Endothelial cell of umbilical vein (primary cell): ENCODE data around the gene DIP2C. TPM values are rescaled to one million over a fixed set of nuclear protein-coding genes. Genes with fewer than 3 reads are reported as not detected.
A peak's percentile ranks its signal among the peaks of the same experiment; 100 is the strongest.

Source experiments
- BruUV-seq: library from RNA; stranded (reverse); fragments of 400-500 nt; replicated peaks from 2 replicates; lab custom pipeline; 2021; lab: Mats Ljungman, UMichigan
- CTCF ChIA-PET: fragments of 300-600, 350-600 bp; sonication (Branson Sonifier 250); formaldehyde crosslinking; loops from one replicate; lab custom pipeline; 2021; ENCODE audit warnings: antibody characterized with exemption, inconsistent platforms; lab: Charles Lee
- POLR2A ChIA-PET: fragments of 300-600, 350-600 bp; sonication (Branson Sonifier 250); formaldehyde crosslinking; loops from one replicate; lab custom pipeline; 2021; ENCODE audit warnings: antibody characterized with exemption, inconsistent platforms; lab: Charles Lee
- DNase-seq: peaks from one replicate; pipeline ENCODE4 v3.0.0-alpha.2; 2011; ENCODE audit warnings: low read depth, low spot score
- FAIRE-seq: peaks from 2 replicates; lab custom pipeline; 2011; peaks lifted over from hg19 to GRCh38; lab: Jason Lieb, UNC
- H2AFZ ChIP-seq: 2 replicates; pipeline ENCODE4 v1.6.0; 2012; ENCODE audit warnings: low read depth, low read length, control low read depth, inconsistent platforms
- H3K27ac ChIP-seq: 2 replicates; pipeline ENCODE4 v1.5.1; 2011; ENCODE audit warnings: low read depth, mild to moderate bottlenecking, control low read depth, low read length, moderate library complexity; ENCODE audit not compliant: insufficient read depth
- H3K27me3 ChIP-seq, 2 experiments: 2 replicates each; pipeline versions ENCODE4 v1.6.0 to v1.6.1; 2011; ENCODE audit warnings: low read length in 2 of 2, mixed read lengths in 1 of 2; ENCODE audit not compliant: control insufficient read depth in 2 of 2, insufficient read depth in 2 of 2
- H3K36me3 ChIP-seq, 2 experiments: 2 replicates in 1 of 2; 3 replicates in 1 of 2; pipeline ENCODE4 v1.5.1; 2011; ENCODE audit warnings: low read length in 2 of 2, mild to moderate bottlenecking in 1 of 2, moderate library complexity in 1 of 2; ENCODE audit not compliant: control insufficient read depth in 2 of 2, insufficient read depth in 2 of 2; ENCODE audit errors: extremely low read depth in 1 of 2
- H3K4me1 ChIP-seq: 3 replicates; pipeline ENCODE4 v1.5.1; 2011; ENCODE audit warnings: mild to moderate bottlenecking, low read length; ENCODE audit not compliant: control insufficient read depth, insufficient read depth; ENCODE audit errors: extremely low read depth
- H3K4me2 ChIP-seq: 2 replicates; pipeline ENCODE4 v1.6.1; 2011; ENCODE audit warnings: low read length, control low read depth, mixed read lengths; ENCODE audit not compliant: insufficient read depth
- H3K4me3 ChIP-seq, 3 experiments: fragments of 200-600 bp in 1 of 3; sonication (generic), shearing (Covaris generic) in 1 of 3; replicated peaks in 1 of 3; 2 replicates each; pipeline ENCODE4 v1.5.1; 2011 to 2016; ENCODE audit warnings: control low read depth in 3 of 3, low read length in 3 of 3, mild to moderate bottlenecking in 2 of 3, inconsistent platforms in 1 of 3, low read depth in 1 of 3, moderate library complexity in 1 of 3; ENCODE audit not compliant: insufficient read depth in 1 of 3
- H3K79me2 ChIP-seq: 2 replicates; pipeline ENCODE4 v1.6.0; 2012; ENCODE audit warnings: low read length, inconsistent platforms; ENCODE audit not compliant: control insufficient read depth, insufficient read depth
- H3K9ac ChIP-seq: replicated peaks from 2 replicates; pipeline ENCODE3; 2011; ENCODE audit warnings: low read length, control low read depth; ENCODE audit not compliant: insufficient read depth; ENCODE audit errors: extremely low read depth
- H3K9me1 ChIP-seq: replicated peaks from 3 replicates; pipeline ENCODE4 v1.6.0; 2011; ENCODE audit warnings: mild to moderate bottlenecking, low read length; ENCODE audit not compliant: control insufficient read depth, insufficient read depth; ENCODE audit errors: extremely low read depth
- H3K9me3 ChIP-seq: replicated peaks from 2 replicates; pipeline ENCODE4 v1.5.1; 2012; ENCODE audit warnings: low read length, inconsistent platforms; ENCODE audit not compliant: control insufficient read depth, insufficient read depth
- H4K20me1 ChIP-seq: replicated peaks from 2 replicates; pipeline ENCODE3; 2011; ENCODE audit warnings: mild to moderate bottlenecking, low read length; ENCODE audit not compliant: control insufficient read depth, insufficient read depth; ENCODE audit errors: extremely low read depth
- CTCF ChIP-seq, 2 donors: IDR thresholded peaks; 1 replicate in 1 of 2; 2 replicates in 1 of 2; pipeline ENCODE4 v1.5.1; 2011; ENCODE audit warnings: low read length in 2 of 2, mild to moderate bottlenecking in 2 of 2, moderate library complexity in 2 of 2, control low read depth in 1 of 2, inconsistent platforms in 1 of 2, low read depth in 1 of 2; ENCODE audit not compliant: insufficient read depth in 1 of 2; ENCODE audit errors: extremely low read depth in 1 of 2
- EZH2 ChIP-seq: IDR thresholded peaks from 2 replicates; pipeline ENCODE4 v1.6.1; 2012; ENCODE audit warnings: borderline replicate concordance, low read depth, mild to moderate bottlenecking, moderate library complexity, low read length, inconsistent platforms; ENCODE audit not compliant: severe bottlenecking
- FOS ChIP-seq: IDR thresholded peaks from 2 replicates; pipeline ENCODE4 v1.6.1; 2011; ENCODE audit warnings: mild to moderate bottlenecking, low read length, moderate library complexity, borderline replicate concordance; ENCODE audit not compliant: insufficient read depth
- GATA2 ChIP-seq: IDR thresholded peaks from 2 replicates; pipeline ENCODE4 v1.7.0; 2011; ENCODE audit warnings: low read depth, mild to moderate bottlenecking, moderate library complexity, mixed read lengths, low read length; ENCODE audit not compliant: insufficient read length, insufficient read depth
- JUN ChIP-seq: IDR thresholded peaks from 2 replicates; pipeline ENCODE4 v1.6.1; 2011; ENCODE audit warnings: borderline replicate concordance, low read depth; ENCODE audit not compliant: insufficient read length, insufficient read depth
- MAX ChIP-seq: IDR thresholded peaks from 2 replicates; pipeline ENCODE4 v1.6.1; 2011; ENCODE audit not compliant: insufficient read depth, insufficient read length
- MYC ChIP-seq: IDR thresholded peaks from one replicate; pipeline ENCODE4 v1.6.1; 2011; ENCODE audit warnings: mild to moderate bottlenecking, low read depth, low read length
- POLR2A ChIP-seq: IDR thresholded peaks from 2 replicates; pipeline ENCODE4 v1.6.1; 2012; ENCODE audit warnings: low read depth, mild to moderate bottlenecking, control low read depth, low read length
- POLR2AphosphoS5 ChIP-seq: IDR thresholded peaks from 2 replicates; pipeline ENCODE4 v1.6.1; 2012; ENCODE audit warnings: low read depth, mild to moderate bottlenecking, control low read depth, low read length, moderate library complexity; ENCODE audit not compliant: insufficient read depth
- dilution Hi-C: fragments of 300-500 bp; cut with MboI; formaldehyde crosslinking; loops from one replicate; pipeline ENCODE4 v1.15.0; 2019; ENCODE audit warnings: low sequenced_read_pairs; ENCODE audit not compliant: extremely low pct_ligation_motif_present
- intact Hi-C: fragments of 100-400 bp; cut with micrococcal nuclease; formaldehyde crosslinking; loops from one replicate; pipeline ENCODE4 v1.10.0; 2022
- polyA plus RNA-seq, 4 experiments: library from polyadenylated mRNA; depleted of rRNA in 3 of 4; stranded (reverse) in 3 of 4; unstranded in 1 of 4; fragments of >200 nt; gene quantifications; 2 replicates each; pipeline versions ENCODE4 v1.2.1 to v1.2.3, GENCODE V29; 2011 to 2012; ENCODE audit warnings: missing spikeins in 1 of 4
- total RNA-seq: library from RNA; stranded (reverse); gene quantifications from 2 replicates; pipeline ENCODE4 v1.2.3, GENCODE V29; 2021

The DIP2C gene
- total and polyA plus RNA-seq, 2 donors (not counting 3 experiments of a cell fraction or from before 2014, with no cell fraction given) = 3.6 to 10.7 TPM

DNA sequence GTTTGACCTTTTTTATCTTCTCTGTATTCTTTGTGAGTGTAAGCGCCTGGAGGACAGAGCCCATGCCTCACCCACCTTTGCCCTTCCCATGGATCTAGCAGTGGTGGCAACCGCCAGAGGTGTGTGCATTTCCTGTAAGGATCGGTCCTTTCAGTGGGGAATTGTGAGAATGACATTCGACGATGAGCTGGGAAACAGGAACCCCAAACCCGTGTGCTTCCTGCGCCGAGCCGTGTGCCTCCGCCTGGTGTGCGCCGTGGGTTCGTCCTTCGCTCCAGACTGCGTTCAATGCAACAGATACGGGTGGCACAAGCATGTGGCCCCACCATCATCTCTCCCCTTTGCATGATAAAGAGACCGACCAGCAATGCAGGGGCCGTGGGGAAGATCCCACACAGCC is 1.7 kb upstream of the DIP2C start:
- FAIRE-seq (no peak), DNase-seq (no peak)
- no peaks in the 10 kb centered on the region for H3K9me1 ChIP-seq
- intact Hi-C loops = no loop called here
- H3K9me3 ChIP-seq = no peaks in the 10 kb centered on the region
- peaks cover 8% of the 10 kb centered on the region for H3K4me1 ChIP-seq
- dilution Hi-C loops = no loop called here
- H3K27ac ChIP-seq = no peak overlapping the region
- H3K27me3 ChIP-seq = peaks cover 2 to 3% of the 10 kb centered on the region in 2 experiments
- TF ChIP-seq CTCF (IDR thresholded peaks at IDR 0.05; ENCODE audit: extremely low read depth in 1 of 2, insufficient read depth in 1 of 2, low read depth in 1 of 2, low read length in 2 of 2) (no peak), EZH2 (no peak), JUN (no peak)
- H3K4me2 ChIP-seq = no peak overlapping the region
- ChIA-PET CTCF (no interaction called here), POLR2A (no interaction called here)
- BruUV-seq = no TSS peak
- no peak overlapping the region for H3K4me3 ChIP-seq
- H3K36me3 ChIP-seq = no peaks in the 10 kb centered on the region
- H4K20me1 ChIP-seq = no peaks in the 10 kb centered on the region
- no peaks in the 10 kb centered on the region for H3K79me2 ChIP-seq
- no peak overlapping the region for H3K9ac ChIP-seq
- H2AFZ ChIP-seq = no peak overlapping the region

DNA sequence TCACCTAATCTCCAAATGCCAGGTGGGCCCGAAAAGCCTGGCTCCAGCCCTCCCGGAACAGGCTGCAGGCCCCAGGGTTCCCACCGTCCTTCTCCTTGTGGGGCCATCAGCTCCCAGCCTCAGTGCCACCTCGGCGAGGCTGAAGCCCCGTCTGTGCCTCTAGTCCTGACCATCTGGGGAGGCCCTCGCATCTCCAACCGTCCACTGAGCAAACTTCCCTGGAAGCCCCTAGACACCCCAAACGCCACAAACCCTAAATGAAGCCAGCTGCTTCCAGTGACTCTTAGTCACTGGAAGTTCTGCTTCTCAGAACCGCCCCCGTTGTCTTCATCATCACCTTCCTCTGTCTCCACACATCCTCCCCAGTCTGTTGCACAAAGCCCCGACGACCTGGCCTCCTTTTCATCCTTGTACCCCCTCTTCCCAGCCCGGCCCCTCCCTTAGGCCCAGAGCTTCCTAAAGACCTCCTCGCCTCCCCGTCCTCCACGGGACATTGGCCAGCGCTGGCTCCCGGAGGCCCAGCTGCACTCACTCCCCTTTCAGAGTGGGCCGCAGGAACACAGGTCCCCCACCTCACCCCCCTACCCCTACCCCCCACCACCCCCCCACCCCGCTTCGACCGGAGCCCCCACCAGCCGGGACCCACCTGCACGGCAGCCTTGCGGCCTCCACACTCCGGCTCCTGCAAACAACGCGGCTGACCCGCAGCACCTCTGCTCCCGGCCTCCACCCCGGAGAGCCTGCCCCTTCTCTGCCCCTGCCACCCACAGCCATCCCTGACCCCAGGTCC is 1.1 kb upstream of the DIP2C start:
- DNase-seq (no peak), FAIRE-seq (no peak)
- peak overlapping the region; percentile 44 for H2AFZ ChIP-seq
- dilution Hi-C loops (no loop called here), intact Hi-C loops (no loop called here)
- peak overlapping the region; percentile 1 for H3K9ac ChIP-seq
- POLR2A ChIA-PET = no interaction called here
- H3K9me3 ChIP-seq = no peaks in the 10 kb centered on the region
- CTCF ChIA-PET = no interaction called here
- no peaks in the 10 kb centered on the region for H4K20me1 ChIP-seq
- H3K79me2 ChIP-seq = no peaks in the 10 kb centered on the region
- peak overlapping the region; percentile 28 for H3K4me2 ChIP-seq
- peak overlapping the region in 2 of 3 experiments; percentile 18 to 39 for H3K4me3 ChIP-seq
- no peaks in the 10 kb centered on the region for H3K9me1 ChIP-seq
- peaks cover 2 to 3% of the 10 kb centered on the region in 2 experiments for H3K27me3 ChIP-seq
- no peak overlapping the region for H3K27ac ChIP-seq
- TF ChIP-seq MYC (no peak), GATA2 (no peak), EZH2 (no peak), POLR2A (no peak), JUN (no peak), POLR2AphosphoS5 (no peak), FOS (no peak), MAX (no peak), CTCF (IDR thresholded peaks at IDR 0.05; ENCODE audit: extremely low read depth in 1 of 2, insufficient read depth in 1 of 2, low read depth in 1 of 2, low read length in 2 of 2) (no peak)
- BruUV-seq = no TSS peak
- H3K4me1 ChIP-seq = peaks cover 8% of the 10 kb centered on the region
- H3K36me3 ChIP-seq = no peaks in the 10 kb centered on the region
